Hepatocyte (in vitro differentiated cells): ENCODE data around the gene RADIL. TPM values are rescaled to one million over a fixed set of nuclear protein-coding genes. Genes with fewer than 3 reads are reported as not detected.

Experiments used
- DNase-seq: peaks from one replicate; pipeline ENCODE4 v3.0.0-alpha.2; 2016; ENCODE audit warnings: low spot score
- H2AFZ ChIP-seq: fragments of 200-600 bp; sonication (generic); 2 replicates; pipeline ENCODE4 v1.6.0; 2016; ENCODE audit warnings: antibody characterized with exemption, mild to moderate bottlenecking
- H3K27ac ChIP-seq: fragments of 200-600 bp; sonication (generic); 2 replicates; pipeline ENCODE4 v1.5.1; 2016; ENCODE audit warnings: mild to moderate bottlenecking
- H3K27me3 ChIP-seq: fragments of 200-600 bp; sonication (generic); 2 replicates; pipeline ENCODE4 v1.6.1; 2016
- H3K36me3 ChIP-seq: fragments of 200-600 bp; sonication (generic); replicated peaks from 2 replicates; pipeline ENCODE4 v1.5.1; 2016; ENCODE audit warnings: low read depth; ENCODE audit not compliant: insufficient read depth
- H3K4me1 ChIP-seq: fragments of 200-600 bp; sonication (generic); 2 replicates; pipeline ENCODE4 v1.5.1; 2016; ENCODE audit warnings: mild to moderate bottlenecking, moderate library complexity; ENCODE audit not compliant: insufficient read depth
- H3K4me2 ChIP-seq: fragments of 200-600 bp; sonication (generic); 2 replicates; pipeline ENCODE4 v1.6.0; 2016
- H3K4me3 ChIP-seq: fragments of 200-600 bp; sonication (generic); 2 replicates; pipeline ENCODE4 v1.5.1; 2016; ENCODE audit warnings: mild to moderate bottlenecking
- H3K79me2 ChIP-seq: fragments of 200-600 bp; sonication (generic); 2 replicates; pipeline ENCODE4 v1.6.0; 2017; ENCODE audit warnings: mild to moderate bottlenecking
- H3K9me2 ChIP-seq: fragments of 200-600 bp; sonication (generic); replicated peaks from 2 replicates; pipeline ENCODE4 v1.6.0; 2017; ENCODE audit warnings: mild to moderate bottlenecking; ENCODE audit not compliant: insufficient read depth
- H3K9me3 ChIP-seq: fragments of 200-600 bp; sonication (generic); 2 replicates; pipeline ENCODE4 v1.5.1; 2016; ENCODE audit warnings: low read depth, mild to moderate bottlenecking
- H4K20me1 ChIP-seq: fragments of 200-600 bp; sonication (generic); 2 replicates; pipeline ENCODE4 v1.6.0; 2016; ENCODE audit warnings: mild to moderate bottlenecking; ENCODE audit not compliant: insufficient read depth, poor library complexity, severe bottlenecking
- EZH2 ChIP-seq: fragments of 200-600 bp; sonication (generic); IDR thresholded peaks from 2 replicates; pipeline ENCODE4 v1.6.1; 2016; ENCODE audit warnings: antibody characterized with exemption, mild to moderate bottlenecking, borderline replicate concordance
- EZH2phosphoT487 ChIP-seq: fragments of 200-600 bp; sonication (generic); IDR thresholded peaks from one replicate; pipeline ENCODE4 v1.6.1; 2018; ENCODE audit warnings: antibody characterized with exemption, mild to moderate bottlenecking, low read depth, moderate library complexity; ENCODE audit not compliant: unreplicated experiment, severe bottlenecking
- WGBS: methylation state at CpG from one replicate; pipeline ENCODE4 v1.1.6; 2016; ENCODE audit warnings: low lambda C conversion rate; ENCODE audit errors: missing lambda C conversion rate; 5-methylcytosine and 5-hydroxymethylcytosine counted together
- polyA plus RNA-seq: library from polyadenylated mRNA; unstranded; fragments of >200 nt; fragmentation: Nextera tagmentation; extraction: Ambion mirVana; gene quantifications from 2 replicates; pipeline ENCODE4 v1.2.1, GENCODE V29; 2016
- total RNA-seq: library from RNA; depleted of rRNA; stranded (reverse); fragments of >200 nt; gene quantifications from 2 replicates; pipeline ENCODE4 v1.2.3, GENCODE V29; 2014
- TF ChIP-seq, protein P1 (sequence below): fragments of 200-600 bp; sonication (generic); IDR thresholded peaks from 2 replicates; pipeline ENCODE4 v1.5.1; 2016; ENCODE audit warnings: antibody characterized with exemption, mild to moderate bottlenecking; ENCODE audit not compliant: poor library complexity

Gene RADIL
- total and polyA plus RNA-seq, 2 experiments from 2014 or later: 0.53 to 0.60 TPM

DNA sequence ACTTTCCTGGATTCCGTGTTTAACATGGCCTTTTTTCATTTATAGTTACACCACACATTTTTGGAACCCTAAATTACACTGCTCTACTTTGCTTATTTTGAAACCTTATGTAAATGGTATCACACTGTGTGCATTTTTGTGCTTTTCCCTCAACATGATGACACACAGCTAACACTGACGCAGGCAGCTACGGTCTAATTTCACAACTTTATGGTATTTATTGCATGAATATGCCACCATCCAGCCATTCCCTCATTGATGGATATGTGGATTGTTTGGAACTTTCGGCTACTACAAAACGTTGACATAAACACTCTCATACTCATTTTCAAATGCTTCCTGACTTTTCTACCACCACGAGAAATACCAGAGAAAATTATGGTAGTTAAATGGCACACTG is 28.6 kb downstream of the RADIL start:
- H3K4me3 ChIP-seq: no peak overlapping the region
- no peaks in the 10 kb centered on the region for H3K9me3 ChIP-seq
- H3K4me2 ChIP-seq: no peak overlapping the region
- no peaks in the 10 kb centered on the region for H3K9me2 ChIP-seq
- 90% methylated on average over 6 of the region's 6 CpGs for WGBS
- H3K36me3 ChIP-seq: no peaks in the 10 kb centered on the region
- H3K4me1 ChIP-seq: no peaks in the 10 kb centered on the region
- DNase-seq: no peak
- no peaks in the 10 kb centered on the region for H3K79me2 ChIP-seq
- no peaks in the 10 kb centered on the region for H4K20me1 ChIP-seq
- no peak overlapping the region for H3K27ac ChIP-seq
- TF ChIP-seq EZH2phosphoT487 (no peak), EZH2 (no peak)
- TF ChIP-seq, protein P1, sequence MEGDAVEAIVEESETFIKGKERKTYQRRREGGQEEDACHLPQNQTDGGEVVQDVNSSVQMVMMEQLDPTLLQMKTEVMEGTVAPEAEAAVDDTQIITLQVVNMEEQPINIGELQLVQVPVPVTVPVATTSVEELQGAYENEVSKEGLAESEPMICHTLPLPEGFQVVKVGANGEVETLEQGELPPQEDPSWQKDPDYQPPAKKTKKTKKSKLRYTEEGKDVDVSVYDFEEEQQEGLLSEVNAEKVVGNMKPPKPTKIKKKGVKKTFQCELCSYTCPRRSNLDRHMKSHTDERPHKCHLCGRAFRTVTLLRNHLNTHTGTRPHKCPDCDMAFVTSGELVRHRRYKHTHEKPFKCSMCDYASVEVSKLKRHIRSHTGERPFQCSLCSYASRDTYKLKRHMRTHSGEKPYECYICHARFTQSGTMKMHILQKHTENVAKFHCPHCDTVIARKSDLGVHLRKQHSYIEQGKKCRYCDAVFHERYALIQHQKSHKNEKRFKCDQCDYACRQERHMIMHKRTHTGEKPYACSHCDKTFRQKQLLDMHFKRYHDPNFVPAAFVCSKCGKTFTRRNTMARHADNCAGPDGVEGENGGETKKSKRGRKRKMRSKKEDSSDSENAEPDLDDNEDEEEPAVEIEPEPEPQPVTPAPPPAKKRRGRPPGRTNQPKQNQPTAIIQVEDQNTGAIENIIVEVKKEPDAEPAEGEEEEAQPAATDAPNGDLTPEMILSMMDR: no peak
- H2AFZ ChIP-seq: no peak overlapping the region
- H3K27me3 ChIP-seq: peaks cover 11% of the 10 kb centered on the region

DNA sequence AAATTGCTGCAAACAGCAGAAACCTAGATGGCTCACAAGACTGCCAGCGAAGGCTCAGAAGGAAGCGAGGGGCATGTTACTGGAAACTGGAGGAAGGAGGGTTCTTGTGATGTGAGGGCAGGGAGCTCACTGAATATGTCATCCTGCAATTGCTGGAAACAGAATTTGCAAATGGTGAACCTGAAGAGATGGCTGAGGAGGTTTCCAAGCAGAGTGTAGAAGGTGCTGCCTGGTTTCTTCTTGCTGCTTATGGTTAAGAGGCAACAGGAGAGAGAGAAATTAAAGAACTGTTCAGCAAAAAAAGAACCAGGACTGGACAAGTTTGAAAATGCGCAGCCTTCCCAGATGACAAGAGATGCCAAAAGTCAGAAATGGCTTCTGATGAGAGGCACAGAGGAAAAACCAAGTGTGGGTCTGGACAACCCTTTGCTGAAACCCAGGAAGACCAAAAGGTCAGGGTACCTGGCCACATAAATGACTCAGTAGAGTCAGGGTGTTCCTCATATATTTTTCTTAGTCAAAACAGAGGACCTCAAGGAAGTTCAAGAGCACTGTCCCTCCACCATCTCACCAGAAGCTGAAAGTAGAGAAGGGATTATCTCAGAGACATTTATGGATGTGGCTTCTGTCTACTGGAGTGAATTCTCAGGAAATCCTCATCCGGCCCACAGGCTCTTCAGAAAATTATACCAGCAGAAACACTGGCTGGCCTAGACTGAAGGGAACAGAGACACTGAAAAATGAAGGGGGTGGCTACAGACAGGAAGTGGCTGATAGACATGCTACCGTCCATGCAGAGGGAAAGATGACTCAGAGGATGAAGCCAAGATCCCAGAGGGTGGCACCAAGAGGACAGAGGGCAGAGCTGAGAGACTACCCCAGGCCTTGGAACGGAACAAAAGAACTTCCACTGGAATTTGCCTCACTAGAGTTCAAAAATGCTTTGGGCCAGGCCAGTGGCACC is 31.8 kb downstream of the RADIL start:
- Histone ChIP-seq H3K4me2 (no peak overlapping the region), H3K4me3 (no peak overlapping the region), H3K36me3 (no peaks in the 10 kb centered on the region), H4K20me1 (no peaks in the 10 kb centered on the region), H3K27ac (no peak overlapping the region), H3K9me3 (no peaks in the 10 kb centered on the region), H3K4me1 (no peaks in the 10 kb centered on the region), H2AFZ (no peak overlapping the region), H3K27me3 (no peaks in the 10 kb centered on the region), H3K9me2 (no peaks in the 10 kb centered on the region), H3K79me2 (no peaks in the 10 kb centered on the region)
- TF ChIP-seq EZH2phosphoT487 (no peak), EZH2 (no peak)
- TF ChIP-seq, protein P1: no peak
- 80% methylated on average over 6 of the region's 6 CpGs for WGBS
- DNase-seq: no peak

DNA sequence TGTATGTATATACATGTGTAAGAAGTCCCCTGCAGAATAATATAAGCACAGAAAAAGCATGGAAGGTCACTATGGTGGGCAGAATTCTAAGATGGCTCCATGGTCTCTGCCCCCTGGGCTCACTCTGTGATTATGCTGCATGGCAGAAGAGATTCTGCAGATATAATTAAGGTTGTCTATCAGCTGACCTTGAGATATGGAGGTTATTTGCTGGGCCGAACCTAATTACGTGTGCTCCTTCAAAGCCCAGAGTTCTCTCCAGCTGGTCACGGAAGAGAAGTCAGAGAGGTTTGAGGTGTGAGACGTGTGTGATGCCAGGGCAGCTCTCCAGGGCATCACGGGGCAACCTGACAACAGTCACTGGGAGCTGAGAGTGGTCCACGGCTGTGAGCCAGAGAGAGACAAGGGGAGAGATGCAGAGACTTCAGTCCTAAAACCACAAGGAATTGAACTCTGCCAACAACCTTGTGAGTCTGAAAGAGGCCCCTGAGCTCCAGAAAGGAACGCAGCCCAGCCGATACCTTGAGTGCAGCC is 33.2 kb downstream of the RADIL start:
- WGBS: 91% methylated on average over 8 of the region's 8 CpGs
- no peak overlapping the region for H2AFZ ChIP-seq
- H3K79me2 ChIP-seq: no peaks in the 10 kb centered on the region
- no peaks in the 10 kb centered on the region for H4K20me1 ChIP-seq
- DNase-seq: no peak
- H3K36me3 ChIP-seq: no peaks in the 10 kb centered on the region
- H3K4me1 ChIP-seq: no peaks in the 10 kb centered on the region
- H3K4me2 ChIP-seq: no peak overlapping the region
- TF ChIP-seq EZH2 (no peak), EZH2phosphoT487 (no peak)
- TF ChIP-seq, protein P1: no peak
- no peaks in the 10 kb centered on the region for H3K9me2 ChIP-seq
- H3K27ac ChIP-seq: no peak overlapping the region
- no peaks in the 10 kb centered on the region for H3K27me3 ChIP-seq
- H3K9me3 ChIP-seq: no peaks in the 10 kb centered on the region
- H3K4me3 ChIP-seq: no peak overlapping the region
